WERI-Rb-1 (cell line): ENCODE data around the gene RANBP17.
A peak's percentile ranks its signal among the peaks of the same experiment; 100 is the strongest.

Source experiments
- DNase-seq: peaks from one replicate; pipeline ENCODE4 v3.0.0-alpha.2; 2020
- H3K27ac ChIP-seq: fragments of 250-450 bp; sonication (Bioruptor Pico); 2 replicates; pipeline ENCODE4 v1.5.1; 2020; ENCODE audit warnings: mild to moderate bottlenecking, moderate library complexity
- H3K27me3 ChIP-seq: fragments of 250-450 bp; sonication (Bioruptor Pico); 2 replicates; pipeline ENCODE4 v1.5.1; 2021; ENCODE audit warnings: mild to moderate bottlenecking, low read depth, moderate library complexity; ENCODE audit not compliant: insufficient read depth, severe bottlenecking
- H3K36me3 ChIP-seq: fragments of 250-450 bp; sonication (Bioruptor Pico); 2 replicates; pipeline ENCODE4 v1.5.1; 2020; ENCODE audit warnings: mild to moderate bottlenecking, moderate library complexity
- H3K4me3 ChIP-seq: 2 replicates; pipeline ENCODE4 v1.5.1; 2011; ENCODE audit warnings: low read depth, mild to moderate bottlenecking, control low read depth, low read length
- H3K9me3 ChIP-seq: fragments of 250-450 bp; sonication (Bioruptor Pico); 2 replicates; pipeline ENCODE4 v1.5.1; 2021; ENCODE audit warnings: mild to moderate bottlenecking, moderate library complexity; ENCODE audit not compliant: severe bottlenecking
- TF ChIP-seq, protein P1 (sequence below): IDR thresholded peaks from 2 replicates; pipeline ENCODE4 v1.5.1; 2011; ENCODE audit warnings: low read depth, mild to moderate bottlenecking, control low read depth, inconsistent platforms, low read length

Gene RANBP17

GRCh38 chr5:171309276-171310211, 447.7 kb downstream of the RANBP17 start:
- TF ChIP-seq, protein P1, sequence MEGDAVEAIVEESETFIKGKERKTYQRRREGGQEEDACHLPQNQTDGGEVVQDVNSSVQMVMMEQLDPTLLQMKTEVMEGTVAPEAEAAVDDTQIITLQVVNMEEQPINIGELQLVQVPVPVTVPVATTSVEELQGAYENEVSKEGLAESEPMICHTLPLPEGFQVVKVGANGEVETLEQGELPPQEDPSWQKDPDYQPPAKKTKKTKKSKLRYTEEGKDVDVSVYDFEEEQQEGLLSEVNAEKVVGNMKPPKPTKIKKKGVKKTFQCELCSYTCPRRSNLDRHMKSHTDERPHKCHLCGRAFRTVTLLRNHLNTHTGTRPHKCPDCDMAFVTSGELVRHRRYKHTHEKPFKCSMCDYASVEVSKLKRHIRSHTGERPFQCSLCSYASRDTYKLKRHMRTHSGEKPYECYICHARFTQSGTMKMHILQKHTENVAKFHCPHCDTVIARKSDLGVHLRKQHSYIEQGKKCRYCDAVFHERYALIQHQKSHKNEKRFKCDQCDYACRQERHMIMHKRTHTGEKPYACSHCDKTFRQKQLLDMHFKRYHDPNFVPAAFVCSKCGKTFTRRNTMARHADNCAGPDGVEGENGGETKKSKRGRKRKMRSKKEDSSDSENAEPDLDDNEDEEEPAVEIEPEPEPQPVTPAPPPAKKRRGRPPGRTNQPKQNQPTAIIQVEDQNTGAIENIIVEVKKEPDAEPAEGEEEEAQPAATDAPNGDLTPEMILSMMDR, result no peak
- H3K27me3 ChIP-seq, result peaks cover 88% of the 10 kb centered on the region
- DNase-seq, result no peak
- H3K4me3 ChIP-seq, result no peak overlapping the region
- H3K27ac ChIP-seq, result no peak overlapping the region
- H3K36me3 ChIP-seq, result no peaks in the 10 kb centered on the region
- H3K9me3 ChIP-seq, result peaks cover 25% of the 10 kb centered on the region

GRCh38 chr5:171310212-171310818, 448.5 kb downstream of the RANBP17 start:
- Histone ChIP-seq H3K4me3 (peak overlapping the region; percentile 36), H3K9me3 (peaks cover 27% of the 10 kb centered on the region), H3K27me3 (peaks cover 96% of the 10 kb centered on the region), H3K36me3 (no peaks in the 10 kb centered on the region), H3K27ac (no peak overlapping the region)
- TF ChIP-seq, protein P1, result peak; percentile 60
- DNase-seq, result no peak

GRCh38 chr5:171310819-171311321, 449.1 kb downstream of the RANBP17 start:
- H3K9me3 ChIP-seq, result peaks cover 28% of the 10 kb centered on the region
- no peak for DNase-seq
- H3K36me3 ChIP-seq, result no peaks in the 10 kb centered on the region
- no peak overlapping the region for H3K27ac ChIP-seq
- peaks cover 98% of the 10 kb centered on the region for H3K27me3 ChIP-seq
- H3K4me3 ChIP-seq, result peak overlapping the region; percentile 36
- TF ChIP-seq, protein P1, result no peak

GRCh38 chr5:171311322-171312077, 449.7 kb downstream of the RANBP17 start:
- TF ChIP-seq, protein P1, result no peak
- Histone ChIP-seq H3K9me3 (peaks cover 28% of the 10 kb centered on the region), H3K36me3 (no peaks in the 10 kb centered on the region), H3K27ac (no peak overlapping the region), H3K27me3 (peaks cover 98% of the 10 kb centered on the region), H3K4me3 (peak overlapping the region; percentile 46)
- peak; percentile 52 for DNase-seq

DNA sequence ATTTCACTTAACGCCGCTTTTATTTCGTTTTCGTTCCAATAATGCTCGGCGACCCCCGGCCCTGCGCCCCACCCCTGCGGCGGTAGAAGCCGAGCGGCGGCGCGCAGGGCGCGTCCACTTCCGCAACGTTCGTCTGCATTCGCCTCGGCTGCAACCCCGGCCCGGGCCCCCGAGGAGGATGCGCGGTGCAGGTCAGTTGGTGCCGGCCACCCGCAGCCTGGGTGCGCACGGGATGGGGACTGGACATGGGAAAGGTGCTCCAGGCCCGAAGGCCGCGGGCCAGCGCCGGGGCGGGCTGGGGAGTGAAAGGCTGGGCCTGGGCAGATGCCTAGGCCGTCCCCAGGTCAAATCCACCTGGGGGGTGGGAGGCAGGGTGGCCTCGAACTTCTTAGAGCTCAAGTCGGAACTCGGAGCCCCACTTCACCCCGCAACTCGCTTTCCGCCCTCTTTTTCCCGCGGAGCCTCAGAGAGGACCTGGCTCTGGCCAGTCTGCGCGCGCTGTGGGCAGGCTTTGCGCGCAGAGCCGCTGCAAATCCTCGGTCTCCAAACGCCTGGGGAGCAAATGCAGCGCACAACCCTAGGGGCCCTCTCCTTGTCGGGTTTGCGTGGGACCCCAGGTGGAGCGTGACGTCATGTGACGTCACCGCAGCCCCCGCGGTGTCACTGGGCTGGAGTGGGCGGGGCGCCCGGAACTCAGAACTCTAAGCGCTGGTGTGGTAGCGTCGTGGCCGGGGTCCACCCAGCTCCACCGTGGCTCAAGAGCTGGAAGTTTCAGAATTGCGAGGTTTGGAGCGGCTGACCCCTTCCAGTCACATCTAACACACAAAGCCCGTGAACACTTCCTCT, 450.5 kb downstream of the RANBP17 start:
- Histone ChIP-seq H3K4me3 (peak overlapping the region; percentile 46), H3K27me3 (peaks cover 98% of the 10 kb centered on the region), H3K27ac (no peak overlapping the region)

More for the DNA sequence above, 450.5 kb downstream of the RANBP17 start:
- Histone ChIP-seq H3K9me3 (peaks cover 28% of the 10 kb centered on the region), H3K36me3 (no peaks in the 10 kb centered on the region)
- TF ChIP-seq, protein P1, result no peak
- DNase-seq, result no peak
